ENCODE results near the gene MFAP3.

MFAP3 gene

GRCh38 chr5:154084062-154084639 is 45.4 kb downstream of the MFAP3 start:
- no peak for TF ChIP-seq CTCF (conservative IDR thresholded peaks at IDR 0.05; ENCODE audit: low read depth)
- POLR2A ChIA-PET (ENCODE audit: low non-redundant PET), result no interaction called here
- CTCF ChIA-PET, result no interaction called here
- DNase-seq (ENCODE audit: low spot score), result no peak
- no peak overlapping the region for H3K27ac ChIP-seq

GRCh38 chr5:154086146-154086545 is 47.4 kb downstream of the MFAP3 start:
- no peak overlapping the region for H3K27ac ChIP-seq
- DNase-seq (ENCODE audit: low spot score), result no peak
- ChIA-PET POLR2A (ENCODE audit: low non-redundant PET) (no interaction called here), CTCF (interaction anchor here (0.6 to 1.2 kb wide), 2 partner anchors 8 to 14 kb away, joined by 4 read pairs; no protein-coding TSS in a partner anchor)
- no peak for TF ChIP-seq CTCF (conservative IDR thresholded peaks at IDR 0.05; ENCODE audit: low read depth)

- TF ChIP-seq CTCF (conservative IDR thresholded peaks at IDR 0.05; ENCODE audit: low read depth), result no peak
- no peak overlapping the region for H3K27ac ChIP-seq
- no peak for DNase-seq (ENCODE audit: low spot score)
- ChIA-PET CTCF (interaction anchor here (0.6 to 1.2 kb wide), 2 partner anchors 14 kb away, joined by 3 to 4 read pairs; no protein-coding TSS in a partner anchor), POLR2A (ENCODE audit: low non-redundant PET) (no interaction called here)
Measured at GRCh38 chr5:154086641-154087040, 47.9 kb downstream of the MFAP3 start.

GRCh38 chr5:154087260-154087659 is 48.5 kb downstream of the MFAP3 start:
- ChIA-PET CTCF (interaction anchor here (0.6 kb wide), 1 partner anchor 15 kb away, joined by 3 read pairs; no protein-coding TSS in a partner anchor), POLR2A (ENCODE audit: low non-redundant PET) (no interaction called here)
- TF ChIP-seq CTCF (conservative IDR thresholded peaks at IDR 0.05; ENCODE audit: low read depth), result no peak
- no peak overlapping the region for H3K27ac ChIP-seq
- no peak for DNase-seq (ENCODE audit: low spot score)

GRCh38 chr5:154088801-154089200 is 50.0 kb downstream of the MFAP3 start:
- H3K27ac ChIP-seq, result no peak overlapping the region
- DNase-seq (ENCODE audit: low spot score), result no peak
- CTCF ChIA-PET, result interaction anchor here (2.2 kb wide), 1 partner anchor 16 kb away, joined by 6 read pairs; no protein-coding TSS in a partner anchor
- POLR2A ChIA-PET (ENCODE audit: low non-redundant PET), result no interaction called here
- TF ChIP-seq CTCF (conservative IDR thresholded peaks at IDR 0.05; ENCODE audit: low read depth), result no peak

GRCh38 chr5:154090656-154091055 is 51.9 kb downstream of the MFAP3 start:
- CTCF ChIA-PET, result interaction anchor here (0.9 to 1.1 kb wide), 2 partner anchors 9 to 19 kb away, joined by 3 read pairs; no protein-coding TSS in a partner anchor
- POLR2A ChIA-PET (ENCODE audit: low non-redundant PET), result no interaction called here
- H3K27ac ChIP-seq, result no peak overlapping the region

More at GRCh38 chr5:154090656-154091055, 51.9 kb downstream of the MFAP3 start:
- TF ChIP-seq CTCF (conservative IDR thresholded peaks at IDR 0.05; ENCODE audit: low read depth), result no peak
- no peak for DNase-seq (ENCODE audit: low spot score)

Data from RWPE1 (cell line).